MCF 10A (cell line): Measurements from ENCODE around the gene TIAM2. TPM values are rescaled to one million over a fixed set of nuclear protein-coding genes. Genes with fewer than 3 reads are reported as not detected.

Source experiments
- BruUV-seq: library from RNA; stranded (reverse); fragments of 400-500 nt; replicated peaks from 2 replicates; lab custom pipeline; 2021; lab: Mats Ljungman, UMichigan
- CTCF ChIA-PET: fragments of 300-600 bp; sonication (Branson Sonifier 250); formaldehyde crosslinking; extraction: SDS; loops from one replicate; lab custom pipeline; 2021; ENCODE audit warnings: antibody characterized with exemption, inconsistent platforms; lab: Yijun Ruan, JAX
- POLR2A ChIA-PET: fragments of 300-600, 350-650 bp; sonication (Branson Sonifier 250); formaldehyde crosslinking; extraction: SDS; loops from one replicate; lab custom pipeline; 2020; ENCODE audit warnings: antibody characterized with exemption, inconsistent platforms; lab: Yijun Ruan, JAX
- DNase-seq: peaks from one replicate; pipeline ENCODE4 v3.0.0-alpha.2; 2018; ENCODE audit not compliant: unreplicated experiment
- H3K27ac Mint-ChIP-seq: one replicate; pipeline ENCODE4 v1.8.0; 2022; ENCODE audit warnings: mild to moderate bottlenecking, low read depth, mixed read lengths; ENCODE audit not compliant: unreplicated experiment
- H3K27me3 Mint-ChIP-seq: one replicate; pipeline ENCODE4 v1.8.0; 2022; ENCODE audit warnings: mixed read lengths; ENCODE audit not compliant: insufficient read depth, unreplicated experiment
- H3K36me3 Mint-ChIP-seq: one replicate; pipeline ENCODE4 v1.8.0; 2022; ENCODE audit warnings: mild to moderate bottlenecking, moderate library complexity, mixed read lengths; ENCODE audit not compliant: insufficient read depth, unreplicated experiment
- H3K4me1 Mint-ChIP-seq: one replicate; pipeline ENCODE4 v1.8.0; 2022; ENCODE audit warnings: mixed read lengths; ENCODE audit not compliant: insufficient read depth, unreplicated experiment
- H3K4me3 Mint-ChIP-seq: one replicate; pipeline ENCODE4 v1.8.0; 2022; ENCODE audit warnings: mild to moderate bottlenecking, moderate library complexity, mixed read lengths; ENCODE audit not compliant: unreplicated experiment
- H3K9me3 Mint-ChIP-seq: one replicate; pipeline ENCODE4 v1.8.0; 2022; ENCODE audit warnings: mixed read lengths; ENCODE audit not compliant: unreplicated experiment
- CTCF ChIP-seq: fragments of 200-600 bp; IDR thresholded peaks from one replicate; pipeline ENCODE4 v1.8.0; 2022; ENCODE audit warnings: antibody characterized with exemption, mild to moderate bottlenecking; ENCODE audit not compliant: unreplicated experiment
- intact Hi-C: fragments of 100-400 bp; cut with micrococcal nuclease; formaldehyde crosslinking; loops from 2 replicates; pipeline ENCODE4 v1.14.1; 2022
- total RNA-seq: library from RNA; stranded (reverse); gene quantifications from 2 replicates; pipeline ENCODE4 v1.2.3, GENCODE V29; 2022

TIAM2 gene
- total RNA-seq, 1 experiment from 2014 or later, result 3.1 TPM

- Mint-ChIP-seq H3K36me3 (peaks cover 10% of the 10 kb centered on the region), H3K4me1 (peaks cover 9% of the 10 kb centered on the region), H3K27ac (no peak overlapping the region), H3K4me3 (no peak overlapping the region), H3K9me3 (no peaks in the 10 kb centered on the region), H3K27me3 (no peaks in the 10 kb centered on the region)
- DNase-seq, result no peak
- BruUV-seq, result no TSS peak
- intact Hi-C loops, result no loop called here
- ChIA-PET POLR2A (no interaction called here), CTCF (interaction anchor here (0.6 kb wide), 2 partner anchors 11 to 1625 kb away, joined by 3 read pairs; no protein-coding TSS in a partner anchor)
- TF ChIP-seq CTCF, result no peak
Measured at GRCh38 chr6:155121294-155121693, 126.2 kb downstream of the TIAM2 start.

GRCh38 chr6:155121699-155122098 lies 126.6 kb downstream of the TIAM2 start:
- no peaks in the 10 kb centered on the region for H3K9me3 Mint-ChIP-seq
- no peak for TF ChIP-seq CTCF
- no TSS peak for BruUV-seq
- intact Hi-C loops, result no loop called here
- H3K4me1 Mint-ChIP-seq, result peaks cover 9% of the 10 kb centered on the region
- POLR2A ChIA-PET, result interaction anchor here (0.6 kb wide), 1 partner anchor 35 kb away, joined by 3 read pairs; no protein-coding TSS in a partner anchor
- peaks cover 10% of the 10 kb centered on the region for H3K36me3 Mint-ChIP-seq
- H3K27ac Mint-ChIP-seq, result no peak overlapping the region
- DNase-seq, result no peak
- no peak overlapping the region for H3K4me3 Mint-ChIP-seq
- CTCF ChIA-PET, result interaction anchor here (0.6 kb wide), 1 partner anchor 11 kb away, joined by 3 read pairs; no protein-coding TSS in a partner anchor
- H3K27me3 Mint-ChIP-seq, result no peaks in the 10 kb centered on the region

- intact Hi-C loops, result no loop called here
- TF ChIP-seq CTCF, result no peak
- Mint-ChIP-seq H3K36me3 (peaks cover 9% of the 10 kb centered on the region), H3K9me3 (no peaks in the 10 kb centered on the region), H3K4me1 (peaks cover 5% of the 10 kb centered on the region), H3K27ac (no peak overlapping the region), H3K4me3 (no peak overlapping the region), H3K27me3 (no peaks in the 10 kb centered on the region)
- no peak for DNase-seq
- CTCF ChIA-PET, result interaction anchor here (0.6 to 0.7 kb wide), 2 partner anchors 85 to 1090 kb away, joined by 5 read pairs; no protein-coding TSS in a partner anchor
- POLR2A ChIA-PET, result interaction anchor here (0.6 kb wide), 1 partner anchor 36 kb away, joined by 3 read pairs; no protein-coding TSS in a partner anchor
- BruUV-seq, result no TSS peak
Measured at GRCh38 chr6:155122199-155122950, 127.3 kb downstream of the TIAM2 start.

GRCh38 chr6:155123520-155123919 lies 128.4 kb downstream of the TIAM2 start:
- no peaks in the 10 kb centered on the region for H3K9me3 Mint-ChIP-seq
- H3K36me3 Mint-ChIP-seq, result peaks cover 6% of the 10 kb centered on the region
- BruUV-seq, result no TSS peak
- no peak for DNase-seq
- no peaks in the 10 kb centered on the region for H3K27me3 Mint-ChIP-seq
- no peak overlapping the region for H3K4me3 Mint-ChIP-seq
- intact Hi-C loops, result no loop called here
- no peak overlapping the region for H3K27ac Mint-ChIP-seq
- CTCF ChIA-PET, result interaction anchor here (0.6 to 1.0 kb wide), 4 partner anchors 12 to 119 kb away, joined by 3 read pairs; no protein-coding TSS in a partner anchor
- no peaks in the 10 kb centered on the region for H3K4me1 Mint-ChIP-seq
- POLR2A ChIA-PET, result interaction anchor here (0.7 kb wide), 1 partner anchor 507 kb away, joined by 3 read pairs; no protein-coding TSS in a partner anchor
- no peak for TF ChIP-seq CTCF
